ENCODE measurements around the gene ANO1.

ANO1 gene

DNA sequence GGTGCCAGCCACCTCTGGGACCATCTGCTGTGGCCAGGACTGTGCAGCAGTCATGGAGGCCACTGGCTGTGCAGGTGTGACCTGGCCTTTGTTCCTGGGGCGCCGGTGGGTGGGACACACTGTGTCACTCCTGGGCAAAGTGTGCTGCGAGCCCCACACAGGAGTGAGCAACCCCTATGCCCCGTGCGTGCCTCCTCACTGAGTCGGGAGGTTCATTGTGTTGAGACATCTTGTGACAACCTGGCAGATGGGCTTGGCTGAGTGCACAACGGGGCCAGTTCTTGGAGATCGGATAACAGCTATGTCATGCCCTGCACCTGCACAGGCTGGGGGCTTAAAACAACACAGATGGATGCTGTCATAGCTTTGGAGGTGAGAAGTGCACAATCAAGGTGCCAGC lies 13.5 kb downstream of the ANO1 start:
- no peaks in the 10 kb centered on the region for H3K36me3 ChIP-seq (ENCODE audit: low read length)
- no peaks in the 10 kb centered on the region for H3K9me2 ChIP-seq (replicated peaks; ENCODE audit: insufficient read depth, low read length)
- no peaks in the 10 kb centered on the region for H3K27me3 ChIP-seq (ENCODE audit: low read length)
- H3K4me2 ChIP-seq (ENCODE audit: low read depth, low read length, poor library complexity, severe bottlenecking), result no peak overlapping the region
- no peaks in the 10 kb centered on the region for H3F3A ChIP-seq (ENCODE audit: insufficient read depth)
- no peak overlapping the region for H3K27ac ChIP-seq (ENCODE audit: low read depth, low read length)
- no peaks in the 10 kb centered on the region for H4K20me1 ChIP-seq (ENCODE audit: low read depth, low read length)
- H3K9me3 ChIP-seq (ENCODE audit: insufficient read depth, low read length), result no peaks in the 10 kb centered on the region
- H3K4me3 ChIP-seq (ENCODE audit: insufficient read depth, low read length, poor library complexity, severe bottlenecking), result no peak overlapping the region
- H3K79me2 ChIP-seq (ENCODE audit: insufficient read depth, low read length), result no peaks in the 10 kb centered on the region
- TF ChIP-seq, protein P1, sequence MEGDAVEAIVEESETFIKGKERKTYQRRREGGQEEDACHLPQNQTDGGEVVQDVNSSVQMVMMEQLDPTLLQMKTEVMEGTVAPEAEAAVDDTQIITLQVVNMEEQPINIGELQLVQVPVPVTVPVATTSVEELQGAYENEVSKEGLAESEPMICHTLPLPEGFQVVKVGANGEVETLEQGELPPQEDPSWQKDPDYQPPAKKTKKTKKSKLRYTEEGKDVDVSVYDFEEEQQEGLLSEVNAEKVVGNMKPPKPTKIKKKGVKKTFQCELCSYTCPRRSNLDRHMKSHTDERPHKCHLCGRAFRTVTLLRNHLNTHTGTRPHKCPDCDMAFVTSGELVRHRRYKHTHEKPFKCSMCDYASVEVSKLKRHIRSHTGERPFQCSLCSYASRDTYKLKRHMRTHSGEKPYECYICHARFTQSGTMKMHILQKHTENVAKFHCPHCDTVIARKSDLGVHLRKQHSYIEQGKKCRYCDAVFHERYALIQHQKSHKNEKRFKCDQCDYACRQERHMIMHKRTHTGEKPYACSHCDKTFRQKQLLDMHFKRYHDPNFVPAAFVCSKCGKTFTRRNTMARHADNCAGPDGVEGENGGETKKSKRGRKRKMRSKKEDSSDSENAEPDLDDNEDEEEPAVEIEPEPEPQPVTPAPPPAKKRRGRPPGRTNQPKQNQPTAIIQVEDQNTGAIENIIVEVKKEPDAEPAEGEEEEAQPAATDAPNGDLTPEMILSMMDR (IDR thresholded peaks at IDR 0.05; ENCODE audit: insufficient read depth, low read length, poor library complexity, severe bottlenecking), result no peak
- TF ChIP-seq EZH2phosphoT487 (conservative IDR thresholded peaks at IDR 0.05; ENCODE audit: low read length), result no peak
- H3K9ac ChIP-seq (ENCODE audit: low read length), result no peak overlapping the region
- H2AFZ ChIP-seq (ENCODE audit: low read depth, low read length, severe bottlenecking), result no peak overlapping the region

DNA sequence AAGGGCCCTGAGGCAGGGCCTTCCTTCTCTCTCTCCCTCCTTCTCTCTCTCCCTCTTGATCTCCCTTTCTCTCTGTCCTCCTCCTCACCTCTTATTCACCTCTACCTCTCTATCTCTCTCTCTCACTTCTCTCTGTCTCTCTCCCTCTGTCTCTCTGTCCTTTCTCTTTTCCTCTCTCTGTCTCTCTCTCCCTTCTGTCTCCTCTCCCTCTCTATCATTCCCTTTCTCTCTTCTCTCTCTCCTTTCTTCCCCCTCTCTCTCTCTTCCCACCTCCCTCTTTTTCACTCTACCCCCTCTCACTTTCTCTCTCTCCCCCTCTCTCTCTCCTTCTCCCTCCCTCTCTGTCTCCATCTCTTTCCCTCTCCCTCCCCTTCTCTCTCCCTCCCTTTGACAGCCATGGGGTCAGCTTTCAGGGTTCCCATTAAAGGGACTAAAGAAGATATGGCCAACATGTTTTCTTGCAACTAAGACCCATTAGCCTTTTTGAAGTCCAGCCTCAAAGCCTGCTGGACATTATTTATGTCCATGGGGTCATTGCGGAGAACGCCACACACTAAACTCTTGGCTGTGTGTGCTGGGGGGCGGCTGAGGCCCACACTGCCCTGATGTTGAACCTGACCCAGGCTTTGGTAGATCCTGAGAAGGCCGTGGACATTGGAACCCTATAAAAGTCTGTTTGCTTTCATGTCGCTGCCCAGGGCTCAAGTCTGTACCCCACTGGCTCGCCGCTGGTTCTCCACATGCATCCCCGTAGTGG lies 15.0 kb downstream of the ANO1 start:
- H3K27ac ChIP-seq (ENCODE audit: low read depth, low read length), result no peak overlapping the region
- H3K4me3 ChIP-seq (ENCODE audit: insufficient read depth, low read length, poor library complexity, severe bottlenecking), result no peak overlapping the region
- H3K9ac ChIP-seq (ENCODE audit: low read length), result no peak overlapping the region
- H3K36me3 ChIP-seq (ENCODE audit: low read length), result no peaks in the 10 kb centered on the region
- H2AFZ ChIP-seq (ENCODE audit: low read depth, low read length, severe bottlenecking), result no peak overlapping the region
- H3K27me3 ChIP-seq (ENCODE audit: low read length), result no peaks in the 10 kb centered on the region
- H3K9me2 ChIP-seq (replicated peaks; ENCODE audit: insufficient read depth, low read length), result no peaks in the 10 kb centered on the region
- H4K20me1 ChIP-seq (ENCODE audit: low read depth, low read length), result no peaks in the 10 kb centered on the region
- H3K4me2 ChIP-seq (ENCODE audit: low read depth, low read length, poor library complexity, severe bottlenecking), result no peak overlapping the region
- H3K9me3 ChIP-seq (ENCODE audit: insufficient read depth, low read length), result no peaks in the 10 kb centered on the region
- no peak for TF ChIP-seq EZH2phosphoT487 (conservative IDR thresholded peaks at IDR 0.05; ENCODE audit: low read length)
- TF ChIP-seq, protein P1 (IDR thresholded peaks at IDR 0.05; ENCODE audit: insufficient read depth, low read length, poor library complexity, severe bottlenecking), result no peak
- H3F3A ChIP-seq (ENCODE audit: insufficient read depth), result no peaks in the 10 kb centered on the region
- no peaks in the 10 kb centered on the region for H3K79me2 ChIP-seq (ENCODE audit: insufficient read depth, low read length)

DNA sequence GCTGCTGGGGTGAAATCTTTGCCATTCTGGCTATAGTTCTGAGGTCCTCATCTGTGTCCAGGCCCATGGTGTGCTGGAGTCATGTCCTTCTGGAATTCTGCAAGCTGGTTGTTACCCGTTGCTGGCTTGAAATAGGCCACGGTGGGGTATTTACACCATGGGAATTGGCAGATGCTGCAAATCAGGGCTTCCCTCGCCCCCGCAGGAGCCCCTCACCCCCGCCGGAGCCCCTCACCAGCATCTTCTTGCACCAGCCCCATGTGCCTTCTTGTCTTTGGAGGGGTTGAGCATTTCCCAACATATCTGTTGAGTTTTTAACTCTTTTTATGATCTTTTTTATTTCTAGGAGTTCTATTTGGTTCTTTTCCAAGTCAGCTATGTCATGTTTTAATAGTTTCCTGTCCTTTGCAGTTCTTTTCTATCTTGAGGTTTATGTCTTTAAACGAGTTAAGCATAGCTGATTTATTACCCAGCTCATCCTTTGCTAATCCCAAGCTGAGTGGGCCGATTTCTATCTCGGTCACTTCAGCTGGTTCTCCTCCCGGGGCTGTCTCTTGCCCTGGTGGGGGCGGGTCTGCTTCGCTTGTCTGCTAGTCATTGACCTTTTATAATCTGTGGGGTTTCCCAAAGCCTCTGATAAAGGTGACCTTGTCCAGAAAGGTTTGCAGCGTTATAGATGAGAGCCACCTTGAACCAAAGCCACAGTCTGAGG lies 17.6 kb downstream of the ANO1 start:
- H3K9me2 ChIP-seq (replicated peaks; ENCODE audit: insufficient read depth, low read length), result no peaks in the 10 kb centered on the region
- H3K27me3 ChIP-seq (ENCODE audit: low read length), result no peaks in the 10 kb centered on the region
- no peaks in the 10 kb centered on the region for H4K20me1 ChIP-seq (ENCODE audit: low read depth, low read length)
- H3K36me3 ChIP-seq (ENCODE audit: low read length), result no peaks in the 10 kb centered on the region
- H3F3A ChIP-seq (ENCODE audit: insufficient read depth), result no peaks in the 10 kb centered on the region
- H3K9me3 ChIP-seq (ENCODE audit: insufficient read depth, low read length), result no peaks in the 10 kb centered on the region
- no peak for TF ChIP-seq EZH2phosphoT487 (conservative IDR thresholded peaks at IDR 0.05; ENCODE audit: low read length)
- TF ChIP-seq, protein P1 (IDR thresholded peaks at IDR 0.05; ENCODE audit: insufficient read depth, low read length, poor library complexity, severe bottlenecking), result no peak
- H3K4me2 ChIP-seq (ENCODE audit: low read depth, low read length, poor library complexity, severe bottlenecking), result no peak overlapping the region
- no peak overlapping the region for H3K9ac ChIP-seq (ENCODE audit: low read length)
- no peak overlapping the region for H3K4me3 ChIP-seq (ENCODE audit: insufficient read depth, low read length, poor library complexity, severe bottlenecking)
- no peak overlapping the region for H3K27ac ChIP-seq (ENCODE audit: low read depth, low read length)
- no peaks in the 10 kb centered on the region for H3K79me2 ChIP-seq (ENCODE audit: insufficient read depth, low read length)
- no peak overlapping the region for H2AFZ ChIP-seq (ENCODE audit: low read depth, low read length, severe bottlenecking)

Data from SU-DHL-6 (cell line).